ENCODE data around the gene NRXN3.

DNA sequence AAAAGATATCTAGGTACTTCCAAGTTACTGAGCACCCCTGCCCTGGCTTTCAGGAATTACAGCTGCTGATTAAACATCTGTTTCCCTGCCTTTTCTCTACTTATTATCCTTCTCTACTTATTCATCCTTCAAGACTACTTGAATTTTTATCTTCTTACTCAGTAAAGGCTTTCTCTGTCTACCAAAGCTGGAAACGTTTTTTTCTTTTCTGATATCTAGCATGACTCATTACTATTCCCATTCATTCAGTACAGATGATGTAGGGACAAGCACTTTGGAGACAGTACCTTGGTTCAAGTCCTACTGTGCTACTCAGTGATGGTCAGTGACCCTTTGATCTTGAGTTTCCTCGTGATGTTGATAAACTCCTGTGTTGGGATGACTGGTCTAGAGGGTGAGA, 848.7 kb downstream of the NRXN3 start:
- TF ChIP-seq CTCF (IDR thresholded peaks at IDR 0.05; ENCODE audit: insufficient read depth, low read length, poor library complexity, severe bottlenecking) = no peak
- TF ChIP-seq EZH2phosphoT487 (conservative IDR thresholded peaks at IDR 0.05; ENCODE audit: low read length) = no peak
